Duodenal mucosa (tissue), 2 donors: ENCODE measurements around the gene OPN1LW.
"Not testable (repeated sequence)": the region's sequence is repeated elsewhere in the genome, so short reads cannot be mapped to it uniquely, and the experiment has no call there.

ENCODE experiments used
- H3K27ac ChIP-seq: one replicate; pipeline ENCODE4 v1.7.0; 2013; ENCODE audit warnings: low read depth, low read length
- H3K27me3 ChIP-seq, 2 donors: one replicate each; pipeline ENCODE4 v1.7.0; 2013; ENCODE audit warnings: low read length in 2 of 2, control low read depth in 1 of 2; ENCODE audit not compliant: insufficient read depth in 2 of 2, control insufficient read depth in 1 of 2
- H3K36me3 ChIP-seq, 2 donors: one replicate each; pipeline ENCODE4 v1.7.0; 2013; ENCODE audit warnings: low read length in 2 of 2, control low read depth in 1 of 2; ENCODE audit not compliant: insufficient read depth in 2 of 2, control insufficient read depth in 1 of 2
- H3K4me1 ChIP-seq, 2 donors: one replicate each; pipeline ENCODE4 v1.7.0; 2013; ENCODE audit warnings: low read length in 2 of 2, control low read depth in 1 of 2; ENCODE audit not compliant: insufficient read depth in 2 of 2, control insufficient read depth in 1 of 2
- H3K4me3 ChIP-seq, 2 donors: one replicate each; pipeline ENCODE4 v1.7.0; 2013; ENCODE audit warnings: low read length in 2 of 2, low read depth in 1 of 2
- H3K9ac ChIP-seq, 2 donors: one replicate each; pipeline ENCODE4 v1.7.0; 2013; ENCODE audit warnings: low read length in 2 of 2, low read depth in 1 of 2
- H3K9me3 ChIP-seq, 2 donors: one replicate each; pipeline ENCODE4 v1.7.0; 2013; ENCODE audit warnings: low read length in 2 of 2, control low read depth in 1 of 2; ENCODE audit not compliant: control insufficient read depth in 1 of 2

The OPN1LW gene

DNA sequence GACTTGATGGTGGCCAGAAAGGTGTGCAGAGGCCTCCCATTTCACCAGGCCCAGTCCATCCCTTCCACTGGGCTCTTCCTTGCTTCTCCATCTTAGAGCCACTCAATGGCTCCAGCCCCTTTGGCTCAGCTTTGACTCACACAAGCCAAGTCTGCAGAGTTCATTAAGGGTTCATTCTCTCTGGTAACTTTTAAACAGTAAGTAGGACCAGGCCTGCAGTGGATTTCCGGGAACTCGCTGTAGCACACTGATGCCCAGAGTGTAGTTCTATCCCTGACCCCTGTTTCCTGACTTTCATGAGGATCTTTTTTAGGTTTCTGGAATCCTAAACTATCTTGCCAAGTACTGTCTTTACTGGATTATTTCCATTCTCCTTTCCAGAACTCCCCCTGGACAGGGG lies 13.2 kb downstream of the OPN1LW start:
- H3K9ac ChIP-seq, H3K9me3 ChIP-seq, H3K27ac ChIP-seq, H3K4me1 ChIP-seq, H3K36me3 ChIP-seq, H3K27me3 ChIP-seq, H3K4me3 ChIP-seq: not testable (repeated sequence)

DNA sequence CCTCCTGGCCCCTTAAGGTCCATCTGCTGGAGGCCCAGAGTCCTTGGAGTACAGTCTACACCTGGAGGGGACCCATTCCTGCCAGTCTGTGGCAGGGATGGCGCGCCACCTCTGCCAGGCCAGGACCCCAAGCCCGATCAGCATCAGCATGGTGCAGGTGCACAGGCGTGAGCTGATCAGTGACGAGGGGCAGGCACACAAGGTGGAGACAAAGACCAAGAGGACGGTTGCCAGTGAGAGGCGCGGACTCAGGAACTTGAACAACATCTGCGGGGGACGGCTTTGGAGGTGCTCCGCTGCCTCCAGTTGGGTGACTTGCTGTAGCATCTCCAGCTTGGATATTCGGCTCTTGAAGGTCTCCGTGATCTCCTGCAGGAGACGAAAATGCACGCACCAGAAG lies 15.3 kb downstream of the OPN1LW start:
- not testable (repeated sequence) for H3K9ac ChIP-seq, H3K4me3 ChIP-seq, H3K4me1 ChIP-seq, H3K9me3 ChIP-seq, H3K27me3 ChIP-seq, H3K36me3 ChIP-seq, H3K27ac ChIP-seq

DNA sequence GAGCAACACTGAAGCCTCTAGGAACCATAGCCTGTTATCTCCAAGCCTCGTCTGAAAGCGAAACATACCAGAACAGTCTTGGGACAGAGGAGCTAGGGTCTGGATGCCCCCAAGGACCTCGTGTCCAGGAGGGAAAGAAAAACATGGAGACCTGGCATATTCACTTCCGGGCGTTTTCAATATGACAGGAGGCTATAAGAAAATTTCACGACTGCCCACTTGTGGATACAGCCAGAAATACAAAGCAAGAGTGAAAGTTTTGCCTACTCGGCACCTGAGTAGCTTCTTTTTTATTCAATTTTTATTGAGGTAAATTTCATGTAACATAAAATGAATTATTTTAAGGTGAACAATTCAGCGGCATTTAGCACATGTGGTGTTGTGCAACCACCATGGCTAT lies 20.9 kb downstream of the OPN1LW start:
- not testable (repeated sequence) for H3K4me3 ChIP-seq, H3K9ac ChIP-seq, H3K9me3 ChIP-seq, H3K27ac ChIP-seq, H3K4me1 ChIP-seq, H3K27me3 ChIP-seq, H3K36me3 ChIP-seq

DNA sequence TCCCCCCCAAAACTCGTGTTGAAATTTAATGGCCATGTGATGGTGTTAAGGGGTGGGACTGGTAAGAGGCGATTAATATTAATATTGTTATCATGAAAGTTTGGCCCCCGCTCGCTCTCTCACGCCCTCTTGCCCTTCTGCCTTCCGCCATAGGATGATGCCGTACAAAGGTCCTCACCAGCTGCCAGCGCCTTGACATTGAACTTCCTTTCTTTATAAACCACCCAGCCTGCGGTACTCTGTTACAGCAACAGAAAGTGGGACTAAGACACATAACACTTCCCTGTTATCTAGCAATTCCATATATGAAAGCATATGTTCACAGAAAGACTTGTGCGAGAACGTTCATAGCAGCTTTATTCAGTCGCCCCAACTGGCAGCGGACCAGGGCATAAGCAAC lies 24.3 kb downstream of the OPN1LW start:
- H3K9me3 ChIP-seq, H3K9ac ChIP-seq, H3K4me3 ChIP-seq, H3K27ac ChIP-seq, H3K36me3 ChIP-seq, H3K27me3 ChIP-seq, H3K4me1 ChIP-seq: not testable (repeated sequence)

DNA sequence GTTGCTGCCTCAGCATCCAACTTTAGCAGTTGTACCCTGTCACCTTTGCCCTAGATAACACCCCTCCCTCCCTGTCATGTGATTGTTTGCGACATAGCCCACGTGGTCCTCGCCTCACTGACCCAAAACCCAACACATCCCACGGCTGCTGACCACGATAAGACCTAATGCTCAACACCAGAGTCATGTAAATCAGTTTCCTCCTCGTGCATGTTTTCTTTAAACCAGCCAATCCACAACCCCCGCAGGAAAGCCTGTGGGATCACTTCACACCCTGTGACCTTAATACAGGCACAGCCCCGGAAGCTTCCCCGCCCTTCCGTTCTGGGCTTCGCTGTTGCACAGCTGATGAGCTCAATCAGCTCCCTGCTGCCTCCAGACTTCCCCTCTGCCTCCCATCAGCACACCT lies 28.5 kb downstream of the OPN1LW start:
- not testable (repeated sequence) for H3K36me3 ChIP-seq, H3K4me3 ChIP-seq, H3K27me3 ChIP-seq, H3K9ac ChIP-seq, H3K4me1 ChIP-seq, H3K9me3 ChIP-seq, H3K27ac ChIP-seq

DNA sequence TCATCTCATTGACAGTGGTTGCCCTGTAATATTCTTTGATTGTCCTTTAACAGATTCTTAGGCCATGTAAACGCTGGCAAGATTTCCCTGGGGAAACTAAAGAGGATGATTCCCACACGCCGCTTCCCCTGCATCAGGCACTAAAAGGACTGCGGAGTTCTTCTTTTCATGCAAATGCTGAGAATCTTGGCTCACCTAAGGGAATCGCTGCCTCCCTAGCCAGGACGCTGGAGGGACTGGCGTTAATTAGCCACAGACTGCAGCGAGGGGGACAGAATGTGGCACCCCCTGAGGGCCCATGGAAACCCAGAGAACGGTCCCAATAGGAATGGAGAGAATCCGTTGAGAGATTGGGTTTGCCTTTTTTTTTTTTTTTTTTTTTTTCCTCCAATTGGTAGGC lies 30.3 kb downstream of the OPN1LW start:
- not testable (repeated sequence) for H3K9me3 ChIP-seq, H3K27me3 ChIP-seq, H3K36me3 ChIP-seq, H3K4me1 ChIP-seq, H3K4me3 ChIP-seq, H3K9ac ChIP-seq, H3K27ac ChIP-seq

DNA sequence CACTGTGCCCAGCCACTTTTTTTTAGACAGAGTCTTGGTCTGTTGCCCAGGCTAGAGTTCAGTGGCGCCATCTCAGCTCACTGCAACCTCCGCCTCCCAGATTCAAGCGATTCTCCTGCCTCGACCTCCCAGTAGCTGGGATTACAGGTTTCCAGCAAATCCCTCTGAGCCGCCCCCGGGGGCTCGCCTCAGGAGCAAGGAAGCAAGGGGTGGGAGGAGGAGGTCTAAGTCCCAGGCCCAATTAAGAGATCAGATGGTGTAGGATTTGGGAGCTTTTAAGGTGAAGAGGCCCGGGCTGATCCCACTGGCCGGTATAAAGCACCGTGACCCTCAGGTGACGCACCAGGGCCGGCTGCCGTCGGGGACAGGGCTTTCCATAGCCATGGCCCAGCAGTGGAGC lies 38.3 kb downstream of the OPN1LW start, which contains the start of gene OPN1MW:
Gene OPN1MW, plus strand, starts transcription at position 301 of the 400 bp plus-strand sequence. Its CDS starts 82 bp downstream, at position 383.
- not testable (repeated sequence) for H3K9ac ChIP-seq

DNA sequence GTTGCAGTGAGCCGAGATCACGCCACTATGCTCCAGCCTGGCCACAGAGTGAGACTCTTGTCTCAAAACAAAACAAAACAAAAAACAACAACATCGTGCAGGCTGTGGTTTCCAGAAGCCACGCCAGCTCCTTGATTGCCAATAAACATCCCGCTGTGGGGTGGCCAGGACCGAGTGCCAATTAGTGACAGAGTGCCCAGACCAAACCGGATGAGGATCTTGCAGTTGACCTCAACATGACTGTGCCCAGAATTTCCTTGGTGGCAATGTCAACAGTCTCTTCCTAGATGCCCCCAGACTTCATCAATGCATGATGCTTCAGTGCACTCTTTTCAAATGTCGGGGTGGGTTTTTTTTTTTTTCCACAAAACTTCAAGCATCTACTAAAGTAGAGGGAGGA lies 39.8 kb downstream of the OPN1LW start:
- not testable (repeated sequence) for H3K9ac ChIP-seq, H3K27ac ChIP-seq, H3K4me3 ChIP-seq, H3K36me3 ChIP-seq, H3K27me3 ChIP-seq, H3K9me3 ChIP-seq, H3K4me1 ChIP-seq

More for the DNA sequence above, 38.3 kb downstream of the OPN1LW start, which contains the start of gene OPN1MW:
- not testable (repeated sequence) for H3K27ac ChIP-seq, H3K36me3 ChIP-seq, H3K27me3 ChIP-seq, H3K4me1 ChIP-seq, H3K4me3 ChIP-seq, H3K9me3 ChIP-seq

DNA sequence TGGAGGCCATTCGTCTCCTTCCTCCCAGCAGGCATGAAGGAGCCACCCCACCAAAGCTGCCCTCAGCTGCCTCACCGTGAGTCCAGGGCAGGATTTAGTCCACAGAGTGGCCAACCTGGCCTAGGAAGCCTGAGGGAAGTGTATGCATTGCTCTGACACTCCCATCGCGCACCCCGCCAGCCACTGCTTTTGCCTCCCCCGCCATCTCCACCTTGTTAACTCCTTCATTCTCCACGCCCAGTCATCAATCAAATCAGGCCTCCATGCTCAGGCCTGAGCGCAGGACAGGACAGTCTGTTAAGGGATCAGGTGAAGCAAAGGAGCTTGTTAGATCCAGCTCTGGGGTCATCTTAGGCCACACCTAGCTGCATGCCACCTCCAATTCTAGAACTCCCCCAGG lies 48.8 kb downstream of the OPN1LW start:
- H3K4me3 ChIP-seq, H3K4me1 ChIP-seq, H3K36me3 ChIP-seq, H3K27me3 ChIP-seq, H3K9ac ChIP-seq, H3K9me3 ChIP-seq, H3K27ac ChIP-seq: not testable (repeated sequence)

DNA sequence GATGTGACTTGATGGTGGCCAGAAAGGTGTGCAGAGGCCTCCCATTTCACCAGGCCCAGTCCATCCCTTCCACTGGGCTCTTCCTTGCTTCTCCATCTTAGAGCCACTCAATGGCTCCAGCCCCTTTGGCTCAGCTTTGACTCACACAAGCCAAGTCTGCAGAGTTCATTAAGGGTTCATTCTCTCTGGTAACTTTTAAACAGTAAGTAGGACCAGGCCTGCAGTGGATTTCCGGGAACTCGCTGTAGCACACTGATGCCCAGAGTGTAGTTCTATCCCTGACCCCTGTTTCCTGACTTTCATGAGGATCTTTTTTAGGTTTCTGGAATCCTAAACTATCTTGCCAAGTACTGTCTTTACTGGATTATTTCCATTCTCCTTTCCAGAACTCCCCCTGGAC lies 50.3 kb downstream of the OPN1LW start:
- not testable (repeated sequence) for H3K9me3 ChIP-seq, H3K4me3 ChIP-seq

DNA sequence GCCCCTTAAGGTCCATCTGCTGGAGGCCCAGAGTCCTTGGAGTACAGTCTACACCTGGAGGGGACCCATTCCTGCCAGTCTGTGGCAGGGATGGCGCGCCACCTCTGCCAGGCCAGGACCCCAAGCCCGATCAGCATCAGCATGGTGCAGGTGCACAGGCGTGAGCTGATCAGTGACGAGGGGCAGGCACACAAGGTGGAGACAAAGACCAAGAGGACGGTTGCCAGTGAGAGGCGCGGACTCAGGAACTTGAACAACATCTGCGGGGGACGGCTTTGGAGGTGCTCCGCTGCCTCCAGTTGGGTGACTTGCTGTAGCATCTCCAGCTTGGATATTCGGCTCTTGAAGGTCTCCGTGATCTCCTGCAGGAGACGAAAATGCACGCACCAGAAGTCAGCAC lies 52.4 kb downstream of the OPN1LW start:
- H3K36me3 ChIP-seq, H3K9me3 ChIP-seq, H3K9ac ChIP-seq, H3K4me1 ChIP-seq, H3K27ac ChIP-seq, H3K27me3 ChIP-seq, H3K4me3 ChIP-seq: not testable (repeated sequence)

More for the DNA sequence above, 50.3 kb downstream of the OPN1LW start:
- not testable (repeated sequence) for H3K4me1 ChIP-seq, H3K27ac ChIP-seq, H3K9ac ChIP-seq, H3K27me3 ChIP-seq, H3K36me3 ChIP-seq
